ENCODE results near the gene DGKI. TPM values are rescaled to one million over a fixed set of nuclear protein-coding genes. Genes with fewer than 3 reads are reported as not detected.

The DGKI gene
- total and polyA plus RNA-seq, 8 donors: under 0.01 to 5.1 (median 0.20) TPM; not detected in 3

DNA sequence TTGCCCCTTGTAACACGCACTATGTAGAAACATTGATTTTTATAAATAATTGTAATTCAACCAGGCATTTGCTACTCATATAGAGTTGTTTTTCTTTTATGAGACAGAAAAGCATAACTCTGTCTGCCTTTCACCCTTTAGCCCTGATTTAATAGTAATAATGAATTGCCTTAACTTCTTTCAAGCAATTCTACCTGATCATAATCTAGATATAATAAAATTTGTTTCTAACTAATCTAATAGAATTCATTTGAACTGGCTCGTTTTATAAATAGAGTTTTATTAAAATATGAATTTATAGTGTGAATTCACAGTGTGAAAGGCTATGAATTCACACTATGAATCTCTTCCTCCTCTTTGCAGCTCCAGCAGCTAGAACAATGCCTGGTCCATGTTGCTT lies 319.1 kb downstream of the DGKI start:
- intact Hi-C loops (cut with DNase I; ENCODE audit: low total_unique reads): no loop called here
- WGBS, 5 donors: 52 to 64% (median 63%) methylated on average over 2 of the region's 2 CpGs
- no peaks in the 10 kb centered on the region for H3K27me3 ChIP-seq

DNA sequence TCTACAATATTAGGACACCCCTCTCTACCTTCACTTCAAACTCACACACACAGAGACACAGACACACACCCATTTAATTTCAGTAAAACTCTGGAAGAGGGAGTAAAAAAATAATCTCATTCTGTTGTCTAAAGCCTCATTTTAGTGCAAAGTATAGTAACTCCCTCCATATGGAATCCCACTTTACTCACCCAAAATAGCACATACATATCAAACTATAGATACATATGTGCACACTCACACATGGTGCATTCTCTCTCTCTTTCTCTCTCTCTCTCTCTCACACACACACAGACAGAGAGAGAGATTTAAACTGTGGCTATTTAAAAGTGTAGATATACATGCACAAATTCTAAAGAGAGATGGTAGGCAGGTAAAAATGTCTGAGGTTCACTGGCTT lies 323.6 kb downstream of the DGKI start:
- Histone ChIP-seq H3K27me3 (no peaks in the 10 kb centered on the region), H3K4me1 (no peaks in the 10 kb centered on the region), H3K9me3 (no peaks in the 10 kb centered on the region), H3K36me3 (no peaks in the 10 kb centered on the region), H3K27ac (no peak overlapping the region), H3K4me3 (no peak overlapping the region)
- no peak for DNase-seq
- no peak for TF ChIP-seq POLR2A (IDR thresholded peaks at IDR 0.05)
- TF ChIP-seq POLR2AphosphoS5 (IDR thresholded peaks at IDR 0.05): no peak
- TF ChIP-seq, protein P1, sequence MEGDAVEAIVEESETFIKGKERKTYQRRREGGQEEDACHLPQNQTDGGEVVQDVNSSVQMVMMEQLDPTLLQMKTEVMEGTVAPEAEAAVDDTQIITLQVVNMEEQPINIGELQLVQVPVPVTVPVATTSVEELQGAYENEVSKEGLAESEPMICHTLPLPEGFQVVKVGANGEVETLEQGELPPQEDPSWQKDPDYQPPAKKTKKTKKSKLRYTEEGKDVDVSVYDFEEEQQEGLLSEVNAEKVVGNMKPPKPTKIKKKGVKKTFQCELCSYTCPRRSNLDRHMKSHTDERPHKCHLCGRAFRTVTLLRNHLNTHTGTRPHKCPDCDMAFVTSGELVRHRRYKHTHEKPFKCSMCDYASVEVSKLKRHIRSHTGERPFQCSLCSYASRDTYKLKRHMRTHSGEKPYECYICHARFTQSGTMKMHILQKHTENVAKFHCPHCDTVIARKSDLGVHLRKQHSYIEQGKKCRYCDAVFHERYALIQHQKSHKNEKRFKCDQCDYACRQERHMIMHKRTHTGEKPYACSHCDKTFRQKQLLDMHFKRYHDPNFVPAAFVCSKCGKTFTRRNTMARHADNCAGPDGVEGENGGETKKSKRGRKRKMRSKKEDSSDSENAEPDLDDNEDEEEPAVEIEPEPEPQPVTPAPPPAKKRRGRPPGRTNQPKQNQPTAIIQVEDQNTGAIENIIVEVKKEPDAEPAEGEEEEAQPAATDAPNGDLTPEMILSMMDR (IDR thresholded peaks at IDR 0.05): no peak
- no peak for TF ChIP-seq EP300 (IDR thresholded peaks at IDR 0.05)
- intact Hi-C loops (cut with DNase I; ENCODE audit: low total_unique reads): no loop called here

More for the DNA sequence above, 319.1 kb downstream of the DGKI start:
- TF ChIP-seq, protein P1 (IDR thresholded peaks at IDR 0.05): no peak
- TF ChIP-seq POLR2AphosphoS5 (IDR thresholded peaks at IDR 0.05): no peak
- no peak for TF ChIP-seq POLR2A (IDR thresholded peaks at IDR 0.05)
- no peak for TF ChIP-seq EP300 (IDR thresholded peaks at IDR 0.05)
- Histone ChIP-seq H3K27ac (no peak overlapping the region), H3K4me1 (no peaks in the 10 kb centered on the region), H3K36me3 (no peaks in the 10 kb centered on the region), H3K9me3 (no peaks in the 10 kb centered on the region), H3K4me3 (no peak overlapping the region)
- DNase-seq: no peak

DNA sequence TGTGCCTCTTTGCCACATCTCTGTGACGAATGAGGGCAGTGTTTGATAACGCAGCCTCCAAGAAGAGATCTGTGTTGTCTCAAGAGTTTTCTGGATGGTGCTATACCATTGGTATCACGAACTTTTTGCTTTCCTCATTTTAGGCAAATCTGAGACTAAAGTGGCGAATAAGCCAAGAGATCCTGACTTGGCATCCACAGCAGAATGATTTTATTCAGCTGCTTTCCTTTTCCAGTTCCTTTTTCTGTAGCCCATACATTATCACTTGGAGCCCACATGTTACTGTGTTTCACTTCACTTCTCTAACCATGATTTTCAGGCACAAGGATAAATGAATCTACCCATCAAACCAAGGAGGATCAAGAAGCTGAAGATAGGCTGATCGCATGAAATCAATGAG lies 325.3 kb downstream of the DGKI start:
- no peaks in the 10 kb centered on the region for H3K4me1 ChIP-seq
- 81 to 86% (median 84%) methylated on average over 5 of the region's 5 CpGs for WGBS, 5 donors
- no peak overlapping the region for H3K4me3 ChIP-seq
- H3K27ac ChIP-seq: no peak overlapping the region
- H3K27me3 ChIP-seq: no peaks in the 10 kb centered on the region
- intact Hi-C loops (cut with DNase I; ENCODE audit: low total_unique reads): no loop called here
- TF ChIP-seq, protein P1 (IDR thresholded peaks at IDR 0.05): no peak
- TF ChIP-seq EP300 (IDR thresholded peaks at IDR 0.05) (no peak), POLR2AphosphoS5 (IDR thresholded peaks at IDR 0.05) (no peak), POLR2A (IDR thresholded peaks at IDR 0.05) (no peak)
- DNase-seq: no peak
- H3K36me3 ChIP-seq: no peaks in the 10 kb centered on the region
- H3K9me3 ChIP-seq: no peaks in the 10 kb centered on the region

DNA sequence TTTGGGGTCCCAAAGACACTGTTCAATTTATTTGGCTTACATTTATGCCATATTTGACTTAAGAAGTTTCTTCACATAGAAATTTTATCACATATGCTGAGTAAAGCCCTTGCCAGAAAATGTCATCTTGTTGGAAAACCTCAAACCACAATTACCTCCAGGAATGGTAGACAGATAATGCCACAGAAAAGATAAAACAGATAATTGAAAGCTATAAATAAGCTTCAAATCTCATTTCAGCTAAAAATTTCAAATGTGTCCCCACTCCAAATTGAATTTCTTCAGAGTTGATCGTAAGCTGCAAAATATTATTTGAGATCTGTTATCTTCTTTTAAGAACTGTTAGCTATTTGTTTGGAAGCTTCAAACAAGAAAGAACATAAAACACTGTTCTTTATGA lies 326.8 kb downstream of the DGKI start:
- H3K9me3 ChIP-seq: no peaks in the 10 kb centered on the region
- no peak for TF ChIP-seq POLR2AphosphoS5 (IDR thresholded peaks at IDR 0.05)
- no peak for TF ChIP-seq POLR2A (IDR thresholded peaks at IDR 0.05)
- TF ChIP-seq, protein P1 (IDR thresholded peaks at IDR 0.05): no peak
- no peak for TF ChIP-seq EP300 (IDR thresholded peaks at IDR 0.05)
- no peaks in the 10 kb centered on the region for H3K27me3 ChIP-seq
- intact Hi-C loops (cut with DNase I; ENCODE audit: low total_unique reads): no loop called here
- 86 to 94% (median 91%) methylated on average over 1 of the region's 1 CpG for WGBS, 5 donors
- no peaks in the 10 kb centered on the region for H3K4me1 ChIP-seq
- no peak for DNase-seq
- no peak overlapping the region for H3K4me3 ChIP-seq
- no peaks in the 10 kb centered on the region for H3K36me3 ChIP-seq
- no peak overlapping the region for H3K27ac ChIP-seq

Data from stomach (tissue), 9 donors.